GM21737 (cell line): ENCODE data around the gene ANKMY1.
A peak's percentile ranks its signal among the peaks of the same experiment; 100 is the strongest.

Experiments used
- ATAC-seq: cut with Tn5 transposase; IDR thresholded peaks from one replicate; pipeline ENCODE4 v1.9.1; 2021; ENCODE audit warnings: mild to moderate bottlenecking, moderate library complexity; ENCODE audit not compliant: unreplicated experiment

The ANKMY1 gene

GRCh38 chr2:240594511-240595380 is 37.0 kb upstream of the ANKMY1 start:
- ATAC-seq: no peak

GRCh38 chr2:240593703-240594451 is 36.1 kb upstream of the ANKMY1 start:
- no peak for ATAC-seq

DNA sequence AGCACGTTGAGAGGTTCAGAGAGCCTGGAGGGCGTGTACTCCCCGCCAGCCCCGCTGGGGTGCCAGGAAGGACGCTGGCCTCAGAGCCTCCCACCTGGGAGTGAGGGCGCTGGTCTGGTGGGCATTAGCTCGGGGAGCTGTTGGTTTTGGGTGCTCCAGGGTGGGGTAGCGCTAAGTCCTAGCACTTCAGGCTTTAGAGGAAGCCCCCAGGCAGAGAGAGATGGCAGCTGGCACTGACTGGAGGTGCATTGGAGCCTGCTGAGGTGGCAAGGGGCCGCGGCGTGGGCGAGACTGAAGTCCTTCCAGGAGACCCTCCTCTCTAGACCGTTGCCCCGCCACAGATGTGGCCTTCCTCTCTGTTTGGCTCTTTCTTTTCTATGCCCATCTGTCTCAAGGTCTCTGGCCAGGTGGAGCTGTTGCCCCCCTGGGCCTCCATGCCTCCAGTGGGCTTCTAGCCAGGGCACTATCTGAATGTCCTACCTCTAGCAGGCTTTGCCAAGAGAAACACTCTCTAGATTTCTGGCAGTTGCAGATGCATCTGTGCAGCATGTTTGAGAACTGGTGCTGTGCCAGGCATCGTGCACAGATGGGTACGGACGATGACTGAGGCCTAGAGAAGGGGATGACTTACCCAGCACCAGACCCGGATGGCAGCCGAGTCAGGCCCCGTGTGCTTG is 35.4 kb upstream of the ANKMY1 start:
- ATAC-seq: no peak

- no peak for ATAC-seq
Observed at GRCh38 chr2:240591784-240592183, 34.0 kb upstream of the ANKMY1 start.

DNA sequence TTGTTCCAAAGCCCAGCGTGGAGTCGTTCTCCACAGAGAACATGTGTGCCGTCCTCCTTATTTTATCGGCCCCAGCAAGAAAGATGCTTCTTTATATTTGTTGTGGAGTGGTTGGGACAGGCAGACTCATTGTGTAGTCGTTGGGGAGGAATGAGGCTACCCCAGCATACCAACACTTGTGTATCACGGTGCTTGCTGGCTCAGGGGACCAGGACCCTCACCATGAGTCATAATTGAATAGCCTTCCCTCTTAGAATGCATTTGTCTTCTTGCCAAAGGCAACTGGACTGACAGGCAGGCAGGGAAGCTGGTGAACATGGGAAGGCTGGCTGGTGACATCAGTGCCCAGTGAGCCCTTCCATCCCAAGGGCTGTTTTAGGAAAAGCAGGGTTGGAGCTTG is 33.4 kb upstream of the ANKMY1 start:
- ATAC-seq: no peak

- no peak for ATAC-seq
Observed at GRCh38 chr2:240590681-240591111, 32.9 kb upstream of the ANKMY1 start.

DNA sequence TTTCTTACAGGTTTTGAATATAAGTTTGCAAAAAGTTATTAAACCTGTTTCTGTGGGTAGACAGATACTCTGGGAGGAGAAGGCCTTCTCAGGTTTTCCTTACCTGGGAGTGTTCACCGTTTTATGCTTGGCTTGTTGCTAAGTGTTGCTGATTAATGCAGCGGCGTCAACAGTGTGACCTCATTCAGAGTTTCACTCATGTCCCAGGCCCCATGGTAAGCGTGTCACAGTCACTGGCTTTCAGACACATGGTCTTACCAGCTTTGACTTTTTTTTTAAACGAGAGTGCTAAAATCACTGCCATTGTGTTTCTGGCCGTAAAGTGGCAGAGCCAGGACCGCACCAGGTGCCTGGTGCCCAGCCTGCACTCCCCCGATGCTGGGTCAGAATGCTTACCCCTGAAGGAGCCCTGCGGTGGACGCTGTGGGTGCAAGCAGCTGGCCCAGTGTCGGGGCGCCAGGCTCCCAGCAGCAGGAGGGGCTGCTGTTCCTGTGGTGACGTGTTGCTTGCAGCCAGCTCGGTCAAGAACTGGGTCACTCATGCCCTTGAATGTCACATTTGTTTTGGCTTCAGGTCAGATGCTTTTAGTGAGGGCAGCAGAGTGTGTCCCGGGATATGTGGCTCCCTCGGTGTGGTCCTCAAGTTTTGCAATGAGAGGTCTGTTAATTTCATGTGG is 32.2 kb upstream of the ANKMY1 start:
- no peak for ATAC-seq

DNA sequence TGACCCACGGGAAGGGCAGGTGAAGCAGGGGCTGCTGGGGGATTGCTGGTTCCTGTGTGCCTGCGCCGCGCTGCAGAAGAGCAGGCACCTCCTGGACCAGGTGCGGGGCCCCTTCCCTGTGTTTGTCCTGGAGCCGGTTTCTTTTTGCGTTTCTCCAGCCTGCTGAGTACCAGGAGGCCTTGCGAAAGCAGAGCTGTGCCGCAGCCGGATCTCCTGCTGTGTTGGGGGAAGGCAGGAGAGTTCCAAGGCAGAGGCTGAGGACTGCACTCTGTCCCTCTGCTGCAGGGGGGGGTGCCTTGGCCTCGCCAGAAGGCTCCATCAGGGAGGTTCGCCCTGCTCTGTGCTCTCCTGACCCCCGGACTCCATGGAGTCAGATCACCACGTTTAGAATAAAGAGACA is 31.6 kb upstream of the ANKMY1 start:
- ATAC-seq: no peak

- no peak for ATAC-seq
Observed at GRCh38 chr2:240588669-240589068, 30.9 kb upstream of the ANKMY1 start.

- ATAC-seq: no peak
Observed at GRCh38 chr2:240588006-240588655, 30.3 kb upstream of the ANKMY1 start.

DNA sequence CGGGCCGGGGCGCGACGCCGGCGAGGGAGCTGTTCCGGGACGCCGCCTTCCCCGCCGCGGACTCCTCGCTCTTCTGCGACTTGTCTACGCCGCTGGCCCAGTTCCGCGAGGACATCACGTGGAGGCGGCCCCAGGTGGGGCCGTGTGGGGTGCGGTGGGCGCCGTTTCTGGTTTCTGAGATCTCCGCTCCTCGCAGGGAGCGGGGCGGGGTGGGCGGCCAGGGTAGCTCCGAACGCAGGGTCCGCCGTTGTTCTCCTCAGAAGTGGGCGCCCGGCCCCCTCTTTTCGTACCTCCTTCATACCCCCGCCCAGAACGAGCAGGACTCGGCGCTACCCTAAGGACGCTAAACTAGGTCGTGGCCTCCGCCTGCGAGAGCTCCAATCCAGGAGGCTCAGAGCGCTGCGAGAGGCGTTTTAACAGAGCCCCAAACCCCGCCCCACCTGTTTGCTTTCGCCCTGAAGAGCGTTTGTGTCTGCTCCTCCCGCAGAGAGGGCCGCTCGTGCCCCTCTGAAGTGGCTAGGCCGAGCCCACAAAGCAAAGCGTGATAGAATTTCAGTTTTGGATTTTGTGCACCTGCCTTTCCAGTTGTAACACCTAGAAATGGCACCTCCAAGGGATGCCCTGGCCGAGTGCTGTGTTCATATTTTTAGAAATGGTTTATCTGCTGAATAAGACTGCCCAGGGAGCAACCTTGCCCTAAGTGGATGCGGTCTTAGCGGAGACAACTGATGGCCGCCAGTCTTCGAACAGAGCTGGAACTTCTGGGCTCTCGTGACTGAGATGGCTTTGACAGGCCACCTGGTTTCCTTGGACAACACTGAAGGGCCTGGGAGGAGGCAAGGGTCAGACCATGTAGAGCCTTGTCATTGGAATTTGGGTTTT is 29.4 kb upstream of the ANKMY1 start:
- peak; percentile 2 for ATAC-seq

GRCh38 chr2:240586198-240586918 is 28.6 kb upstream of the ANKMY1 start, which contains the start of gene CAPN10:
Gene CAPN10, plus strand, starts transcription at chr2:240586734. Its CDS starts 178 bp downstream, at chr2:240586912.
- peak; percentile 55 for ATAC-seq

DNA sequence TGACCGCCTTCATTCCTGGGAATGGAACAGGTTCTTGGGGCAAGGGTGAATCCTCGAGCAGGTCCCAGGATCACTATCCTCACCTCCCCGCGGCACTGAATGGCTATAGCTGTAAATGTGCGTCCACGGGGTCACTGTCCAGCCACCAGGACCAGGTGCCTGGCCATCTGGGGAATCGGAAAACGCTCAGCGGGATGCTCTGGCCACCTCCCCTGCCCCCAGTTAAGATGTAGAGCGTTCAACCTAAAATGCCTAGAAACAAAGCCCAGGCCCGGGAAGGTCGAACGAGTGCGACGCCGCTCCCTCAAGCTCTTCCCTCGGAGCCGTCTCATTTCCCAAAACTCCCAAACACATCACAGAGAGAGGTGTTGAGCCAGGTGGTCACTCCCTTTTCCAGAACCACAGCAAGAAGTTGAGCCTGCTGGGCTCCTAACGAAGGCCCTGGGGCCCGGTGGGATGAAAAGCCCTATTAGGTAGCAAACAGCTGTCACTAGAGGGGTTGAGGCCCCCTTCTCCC is 28.0 kb upstream of the ANKMY1 start:
- ATAC-seq: no peak

DNA sequence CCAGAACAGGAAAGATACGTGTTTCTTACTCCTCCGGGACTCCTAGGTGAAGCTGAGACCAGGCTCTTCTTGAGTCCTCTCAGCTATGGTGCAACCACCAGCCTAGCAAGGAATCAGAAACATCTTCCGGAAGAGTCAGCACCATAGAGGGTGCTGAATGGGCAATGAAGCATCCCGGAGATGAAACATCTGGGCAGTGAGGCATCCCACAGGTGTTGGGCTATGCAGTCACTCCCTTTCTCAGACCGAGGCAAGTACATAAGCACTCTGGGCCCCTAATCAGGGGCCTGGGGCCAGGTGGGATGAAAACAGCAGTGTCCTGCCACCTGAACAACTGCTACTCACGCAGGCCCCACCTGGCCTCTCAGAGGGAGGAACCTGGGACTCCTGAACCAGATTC is 27.3 kb upstream of the ANKMY1 start:
- peak; percentile 28 for ATAC-seq

GRCh38 chr2:240584486-240585031 is 26.8 kb upstream of the ANKMY1 start:
- peak; percentile 53 for ATAC-seq

GRCh38 chr2:240583774-240584173 is 26.0 kb upstream of the ANKMY1 start:
- no peak for ATAC-seq

- no peak for ATAC-seq
Observed at GRCh38 chr2:240582781-240583180, 25.0 kb upstream of the ANKMY1 start.

DNA sequence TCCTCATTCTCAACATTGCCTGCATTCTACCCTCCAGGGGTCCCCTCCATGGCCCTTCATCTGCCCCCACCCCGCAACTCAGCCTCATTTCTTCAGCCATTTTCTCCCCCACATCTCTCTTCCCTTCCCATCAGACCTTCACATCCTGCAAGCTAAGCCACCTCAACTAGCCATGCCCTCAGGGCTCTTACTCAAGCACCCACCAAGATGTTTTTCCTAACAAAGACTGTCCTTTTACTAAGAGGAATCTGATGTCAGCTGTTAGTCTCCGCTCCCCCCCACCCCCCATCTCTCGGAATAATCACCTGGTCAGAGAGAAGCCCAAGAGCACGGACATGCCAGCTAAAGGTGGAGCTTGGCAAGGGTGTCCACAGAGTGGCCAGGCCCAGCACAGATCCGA is 24.0 kb upstream of the ANKMY1 start:
- ATAC-seq: no peak
